Stimulated activated CD8-positive, alpha-beta memory T cell treated with anti-CD3 and anti-CD28 coated beads, Interleukin-7, amount 100 ng/mL, for 24 hours (primary cell): ENCODE data around the gene SF1.
"Not testable (repeated sequence)": the region's sequence is repeated elsewhere in the genome, so short reads cannot be mapped to it uniquely, and the experiment has no call there.

Experiments
- DNase-seq: peaks from one replicate; pipeline ENCODE4 v3.0.0-alpha.2; 2020; ENCODE audit warnings: low read depth

Gene SF1, protein sequence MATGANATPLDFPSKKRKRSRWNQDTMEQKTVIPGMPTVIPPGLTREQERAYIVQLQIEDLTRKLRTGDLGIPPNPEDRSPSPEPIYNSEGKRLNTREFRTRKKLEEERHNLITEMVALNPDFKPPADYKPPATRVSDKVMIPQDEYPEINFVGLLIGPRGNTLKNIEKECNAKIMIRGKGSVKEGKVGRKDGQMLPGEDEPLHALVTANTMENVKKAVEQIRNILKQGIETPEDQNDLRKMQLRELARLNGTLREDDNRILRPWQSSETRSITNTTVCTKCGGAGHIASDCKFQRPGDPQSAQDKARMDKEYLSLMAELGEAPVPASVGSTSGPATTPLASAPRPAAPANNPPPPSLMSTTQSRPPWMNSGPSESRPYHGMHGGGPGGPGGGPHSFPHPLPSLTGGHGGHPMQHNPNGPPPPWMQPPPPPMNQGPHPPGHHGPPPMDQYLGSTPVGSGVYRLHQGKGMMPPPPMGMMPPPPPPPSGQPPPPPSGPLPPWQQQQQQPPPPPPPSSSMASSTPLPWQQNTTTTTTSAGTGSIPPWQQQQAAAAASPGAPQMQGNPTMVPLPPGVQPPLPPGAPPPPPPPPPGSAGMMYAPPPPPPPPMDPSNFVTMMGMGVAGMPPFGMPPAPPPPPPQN

GRCh38 chr11:64778473-64779298, at the start of gene SF1:
TSS of gene SF1 (minus strand) at chr11:64778542. CDS start at chr11:64778392, 150 bp downstream.
- DNase-seq = peak; percentile 94

GRCh38 chr11:64827451-64827839, 49.1 kb upstream of the SF1 start:
- no peak for DNase-seq

DNA sequence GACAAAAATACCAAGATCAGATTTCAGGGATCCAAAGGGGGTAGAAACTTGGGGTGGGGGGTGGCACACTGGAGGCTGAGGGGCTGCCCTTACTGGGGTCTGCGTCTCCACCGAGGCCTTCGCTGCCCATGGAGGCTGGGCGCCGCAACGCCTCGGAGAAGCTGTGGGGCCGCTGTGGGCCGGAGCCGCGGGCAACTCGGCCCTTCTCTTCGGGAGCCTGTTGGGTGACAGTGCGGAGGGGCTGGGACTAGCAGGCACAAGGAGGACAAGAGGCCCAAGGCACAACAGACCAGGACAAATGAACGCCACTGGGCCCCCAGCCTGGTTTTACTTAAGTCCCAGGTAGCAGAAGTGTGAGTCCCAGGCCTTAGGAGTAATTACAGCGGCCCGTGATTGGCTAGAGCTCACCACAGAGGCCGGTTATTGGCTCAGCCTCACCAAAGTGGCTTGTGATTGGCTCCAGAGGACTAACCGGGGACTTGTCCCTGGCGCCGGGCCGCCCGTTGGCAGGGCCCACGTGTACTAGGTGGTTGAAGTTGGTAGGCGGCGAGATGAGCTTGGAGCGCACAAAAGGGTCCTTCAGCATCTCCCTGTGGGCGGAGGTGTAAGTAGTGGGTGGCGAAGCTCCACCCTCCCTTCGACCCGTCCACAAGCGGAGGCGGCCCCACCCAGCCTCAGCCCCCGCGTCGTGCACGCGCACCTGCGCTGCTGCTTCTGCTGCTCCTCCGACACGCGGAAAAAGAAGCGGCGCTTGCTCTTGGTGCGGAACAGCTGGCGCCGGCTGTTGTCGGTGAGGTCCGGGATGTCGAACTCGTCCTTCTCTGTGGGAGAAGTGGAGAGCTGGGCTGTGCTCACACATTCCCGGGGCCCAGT, 48.5 kb upstream of the SF1 start:
- no peak for DNase-seq

DNA sequence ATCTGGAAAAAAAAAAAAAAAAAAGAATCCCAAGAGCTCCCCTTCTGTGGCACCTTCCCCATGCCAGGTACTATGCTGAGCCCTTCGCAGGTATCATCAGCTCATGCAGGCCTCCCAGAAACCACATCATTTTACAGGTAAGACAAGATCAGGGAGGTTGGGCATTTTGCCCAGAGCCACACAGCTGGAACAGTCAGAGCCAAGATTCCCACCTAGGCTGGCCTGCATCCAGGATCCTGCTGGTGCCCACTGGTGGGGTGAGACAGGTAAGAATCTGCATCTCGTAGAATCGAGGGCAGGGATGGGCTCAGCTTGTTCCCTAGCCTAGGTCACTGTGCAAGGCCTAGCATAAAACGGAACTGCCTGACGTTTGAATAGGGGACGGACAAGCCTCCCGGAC, 47.7 kb upstream of the SF1 start:
- DNase-seq = no peak

- DNase-seq = no peak
Measured at GRCh38 chr11:64823568-64824119, 45.3 kb upstream of the SF1 start.

DNA sequence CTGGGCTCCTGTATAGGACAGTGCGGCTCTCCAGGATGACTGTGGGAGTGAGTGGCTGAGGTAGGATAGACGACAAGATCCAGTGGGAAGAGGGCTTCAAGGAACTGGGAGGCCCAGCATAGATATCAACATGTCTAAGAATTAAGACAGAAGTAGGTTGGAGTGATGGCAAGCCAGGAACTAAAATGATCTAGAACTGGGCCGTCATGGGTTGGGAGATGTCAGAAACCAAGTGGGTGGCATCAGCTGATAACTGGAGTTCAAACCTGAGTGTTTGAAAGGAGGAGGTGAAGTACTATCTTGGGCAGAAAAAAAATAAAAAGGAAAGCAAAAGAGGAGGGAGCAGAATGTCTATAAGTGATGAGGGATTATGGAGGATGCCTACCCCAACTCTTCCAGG, 39.1 kb upstream of the SF1 start:
- DNase-seq = no peak

DNA sequence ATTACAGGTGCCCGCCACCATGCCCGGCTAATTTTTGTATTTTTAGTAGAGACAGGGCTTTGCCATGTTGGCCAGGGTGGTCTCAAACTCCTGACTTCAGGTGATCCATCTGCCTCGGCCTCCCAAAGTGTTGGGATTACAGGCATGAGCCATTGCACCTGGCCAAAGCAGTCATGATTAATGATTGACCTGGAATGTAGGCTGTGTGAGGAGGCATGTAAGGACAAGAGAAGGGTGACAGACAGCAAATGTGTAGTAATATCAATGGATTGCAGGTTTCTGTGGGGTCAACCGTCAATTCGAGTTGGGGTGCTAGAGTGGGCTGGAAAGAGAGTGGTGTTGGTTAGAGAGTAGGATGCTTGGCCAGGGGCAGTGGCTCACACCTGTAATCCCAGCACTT, 37.1 kb upstream of the SF1 start:
- DNase-seq = not testable (repeated sequence)

GRCh38 chr11:64814712-64815187, 36.4 kb upstream of the SF1 start:
- no peak for DNase-seq

DNA sequence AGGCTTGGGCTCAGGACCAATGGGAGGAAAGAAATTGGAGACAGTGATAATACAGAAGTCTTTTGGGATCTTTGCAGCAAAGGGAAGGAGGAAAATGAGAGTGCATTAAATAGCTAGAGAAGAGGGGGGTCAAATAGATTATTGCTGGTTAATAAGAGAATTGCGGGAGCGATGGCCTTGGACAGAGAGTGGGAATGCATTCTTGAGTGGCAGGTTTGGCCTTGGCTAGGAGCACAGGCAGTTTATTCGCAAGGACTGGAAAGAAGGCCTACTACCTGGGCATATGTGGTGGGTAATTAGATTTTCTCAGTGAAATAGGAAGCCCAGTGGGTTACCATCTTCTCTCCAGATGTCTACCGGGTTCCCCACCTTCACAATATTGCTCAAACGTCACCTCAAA, 35.5 kb upstream of the SF1 start:
- DNase-seq = no peak

GRCh38 chr11:64810891-64811272, 32.5 kb upstream of the SF1 start:
- no peak for DNase-seq

- peak; percentile 66 for DNase-seq
Measured at GRCh38 chr11:64810271-64810890, 32.0 kb upstream of the SF1 start, which contains the start of gene MEN1. TSS of gene MEN1 (minus strand) at chr11:64810551. CDS start at chr11:64810109, 442 bp downstream.

DNA sequence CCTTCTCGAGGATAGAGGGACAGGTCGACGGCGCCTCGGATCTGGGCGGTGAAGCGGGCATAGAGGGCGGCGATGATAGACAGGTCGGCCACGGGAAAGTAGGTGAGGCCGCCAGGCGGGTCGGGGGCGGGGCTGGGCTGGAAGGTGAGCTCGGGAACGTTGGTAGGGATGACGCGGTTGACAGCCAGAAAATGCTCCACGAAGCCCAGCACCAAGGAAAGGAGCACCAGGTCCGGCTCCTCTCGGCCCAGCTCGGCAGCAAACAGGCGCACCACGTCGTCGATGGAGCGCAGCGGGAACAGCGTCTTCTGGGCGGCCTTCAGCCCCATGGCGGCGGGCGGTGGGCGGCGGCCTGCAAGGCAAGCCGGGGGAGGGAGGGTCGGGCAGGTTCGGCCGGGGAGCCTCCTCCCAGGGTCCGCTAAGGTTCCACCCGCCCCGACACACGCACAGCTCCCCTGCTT, 31.5 kb upstream of the SF1 start:
- DNase-seq = no peak

DNA sequence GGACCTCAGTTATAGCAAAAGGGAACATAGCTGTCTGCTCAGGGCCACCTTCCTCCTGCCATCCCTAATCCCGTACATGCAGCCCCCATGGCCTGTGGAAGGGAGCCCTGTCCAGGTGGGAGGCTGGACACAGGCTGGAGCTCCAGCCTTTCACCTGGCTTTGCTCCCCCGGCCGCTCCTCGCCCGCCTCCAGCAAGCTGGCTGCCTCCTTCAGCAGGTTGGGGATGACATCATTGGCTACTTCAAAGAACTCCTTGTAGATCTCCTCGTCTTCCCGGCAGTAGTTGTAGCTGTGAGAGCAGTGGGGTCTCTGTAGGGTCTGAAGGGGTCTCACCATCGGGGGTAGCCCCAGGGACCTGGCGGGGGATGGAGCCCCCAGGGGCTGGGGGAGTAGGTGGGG, 27.1 kb upstream of the SF1 start:
- no peak for DNase-seq

GRCh38 chr11:64804346-64805210, 26.2 kb upstream of the SF1 start:
- DNase-seq = no peak

DNA sequence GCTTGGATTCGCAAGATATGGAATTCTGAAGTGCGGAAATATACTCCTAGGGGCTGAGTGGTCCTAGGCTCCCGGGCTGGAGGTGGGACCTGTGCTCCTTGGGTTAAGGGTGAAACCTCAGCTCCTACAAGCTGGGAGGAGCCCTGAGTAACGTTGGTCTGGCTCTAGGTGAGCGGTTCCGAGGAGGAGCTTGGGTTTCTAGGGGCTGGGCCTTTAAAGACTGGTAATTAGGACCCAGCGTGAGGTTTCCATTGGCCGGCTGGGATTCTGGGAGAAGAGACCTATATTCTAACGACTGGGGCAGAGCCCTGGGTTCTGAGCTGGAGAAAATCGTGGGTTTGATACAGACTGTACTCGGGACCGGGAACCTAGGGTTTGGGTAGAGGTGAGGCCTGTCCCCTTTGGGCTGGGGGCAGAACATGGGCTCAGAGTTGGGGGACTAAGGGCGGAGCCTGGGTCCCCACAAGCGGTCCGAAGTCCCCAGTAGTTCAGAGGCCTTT, 25.6 kb upstream of the SF1 start:
- DNase-seq = no peak

DNA sequence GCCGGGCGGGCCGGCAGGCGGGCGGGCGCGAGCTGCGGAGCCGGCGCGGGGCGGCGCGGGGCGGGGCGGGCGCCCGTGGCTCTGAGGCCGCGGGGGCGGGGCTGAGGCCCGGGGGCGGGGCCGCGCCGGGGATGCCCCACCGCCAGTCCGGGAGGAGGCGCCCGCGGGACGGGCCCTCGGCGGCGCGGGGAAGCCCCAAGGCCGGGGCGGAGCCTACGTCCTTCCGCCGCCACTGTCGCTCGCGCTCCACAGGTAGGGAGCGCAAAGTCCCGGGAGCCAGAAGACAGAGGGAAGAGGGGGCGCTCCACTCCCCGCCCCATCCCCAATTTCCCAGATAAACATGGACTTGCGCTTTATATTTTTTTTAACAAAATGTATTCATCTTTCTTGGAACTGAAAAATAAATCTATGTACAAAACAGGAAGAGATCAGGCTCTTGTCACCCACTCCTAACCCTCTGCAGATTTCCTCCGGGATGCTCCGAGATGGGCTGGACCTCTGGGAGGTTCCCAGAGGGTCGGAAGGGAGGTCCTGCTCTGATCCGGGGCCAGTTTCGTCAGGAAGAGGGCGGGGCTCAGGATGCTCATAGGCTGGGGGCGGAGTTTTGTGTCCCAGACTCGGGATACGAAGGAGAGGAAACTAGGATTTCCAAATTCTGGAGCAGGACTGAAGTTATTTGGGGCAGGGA, 25.0 kb upstream of the SF1 start, which contains the start of gene MAP4K2:
TSS of gene MAP4K2 (minus strand) at position 57 of the 688 bp plus-strand sequence. CDS start 65 bp downstream, outside the sequence.
- peak; percentile 47 for DNase-seq

DNA sequence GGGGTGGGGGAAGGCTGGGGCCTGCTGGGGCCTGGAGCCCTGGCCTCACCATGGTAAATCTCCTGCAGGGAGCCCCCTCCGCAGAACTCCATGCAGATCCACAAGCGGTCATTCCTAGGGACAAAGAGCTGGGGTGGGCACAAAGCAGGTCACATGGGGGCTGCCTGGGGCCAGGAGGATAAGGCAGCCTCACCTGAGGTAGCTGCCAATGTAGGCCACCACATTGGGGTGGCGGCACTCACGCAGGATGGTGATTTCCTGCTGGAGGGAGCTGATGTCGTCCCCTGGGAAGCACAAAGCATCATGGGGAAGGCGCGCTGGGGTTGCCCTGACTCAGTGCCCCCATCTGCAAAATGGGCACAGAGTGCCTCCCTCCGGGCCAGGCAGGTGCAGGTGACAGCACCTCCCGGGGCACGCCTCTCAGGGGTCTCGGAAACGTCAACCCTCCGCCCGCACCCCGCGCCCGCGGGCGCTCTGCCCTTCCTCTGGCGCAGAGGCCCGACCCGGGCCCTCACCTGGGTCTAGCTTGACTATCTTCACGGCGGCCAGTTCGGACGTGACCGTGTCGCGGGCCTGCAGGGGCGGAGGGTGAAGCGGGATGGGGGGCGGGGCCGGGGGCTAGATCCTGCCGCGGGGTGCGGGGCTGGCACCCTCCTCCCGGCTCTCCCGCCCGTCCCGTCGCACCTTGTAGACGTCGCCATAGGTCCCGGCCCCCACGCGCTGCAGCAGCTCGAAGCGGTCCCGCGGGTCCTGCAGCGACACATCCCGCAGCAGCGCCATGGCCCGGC, 24.2 kb upstream of the SF1 start:
- DNase-seq = no peak
